ENCODE data around the gene ATXN2. TPM values are rescaled to one million over a fixed set of nuclear protein-coding genes. Genes with fewer than 3 reads are reported as not detected.
"Not testable (repeated sequence)": the region's sequence is repeated elsewhere in the genome, so short reads cannot be mapped to it uniquely, and the experiment has no call there.

ATXN2 gene
- total and polyA plus RNA-seq, 4 donors = 23.8 to 97.5 (median 49.4) TPM

DNA sequence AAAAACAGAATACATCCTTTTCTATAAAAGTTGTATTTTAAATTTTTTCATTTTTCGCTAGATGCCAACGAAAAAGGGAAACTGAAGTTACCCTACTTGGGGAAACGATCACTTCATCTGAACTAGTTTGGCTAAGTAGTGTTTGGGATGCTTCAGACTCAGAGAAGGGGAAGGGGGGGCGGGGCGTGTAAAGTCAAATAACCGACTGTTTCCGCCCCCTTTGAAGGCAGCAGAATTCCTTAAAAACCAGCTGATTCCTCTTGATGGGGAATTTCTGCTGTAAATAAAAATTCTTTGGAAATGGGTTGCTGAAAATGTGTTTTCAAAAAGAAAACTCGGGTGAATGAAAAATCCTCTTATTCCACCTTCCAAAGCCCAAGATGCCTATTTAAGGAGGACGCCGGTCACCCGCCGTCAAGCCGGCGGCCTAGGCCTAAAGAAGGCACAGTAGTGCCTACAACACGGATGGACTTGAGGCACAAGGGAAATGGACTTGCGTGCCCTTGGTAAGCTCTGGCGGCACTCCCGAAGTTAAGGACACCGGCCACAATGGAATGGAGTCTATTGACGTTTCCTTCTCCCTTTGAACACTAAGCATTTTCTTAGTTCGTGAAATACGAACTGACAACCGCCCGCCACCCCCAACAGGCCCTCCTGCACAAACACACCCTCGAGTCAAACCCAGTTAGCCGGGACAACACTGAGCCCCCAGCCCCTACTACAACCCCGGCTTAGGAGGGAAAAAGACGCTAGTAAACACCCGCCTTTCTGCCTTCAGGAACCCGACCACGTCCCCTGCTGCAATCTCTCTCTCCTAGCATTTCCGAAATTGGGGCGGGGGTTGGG lies 1.9 kb downstream of the ATXN2 start:
- ATAC-seq (ENCODE audit: low FRiP score) (peak; percentile 69), DNase-seq (peak; percentile 57 to 81)
- Histone ChIP-seq H3K9me3 (ENCODE audit: control insufficient read depth, low read length) (no peaks in the 10 kb centered on the region), H3K27me3 (ENCODE audit: control insufficient read depth in 1 of 2, insufficient read depth in 2 of 2, low read length in 1 of 2) (no peaks in the 10 kb centered on the region), H3K4me3 (ENCODE audit: low read length in 2 of 2) (peak overlapping the region; percentile 36 to 99), H3K36me3 (ENCODE audit: control insufficient read depth in 1 of 2, insufficient read depth in 2 of 2, low read length in 1 of 2) (no peaks in the 10 kb centered on the region), H3K4me1 (ENCODE audit: control insufficient read depth in 1 of 2, insufficient read depth in 2 of 2, low read length in 2 of 2) (no peaks in the 10 kb centered on the region), H3K27ac (ENCODE audit: low read depth in 1 of 2, low read length in 2 of 2) (peak overlapping the region in 1 of 2 donors; percentile 61)
- intact Hi-C loops (cut with DNase I) = loop anchor here in 1 of 2 donors (5.0 kb wide), 1 partner anchor 35 kb away; no protein-coding TSS in a partner anchor
- 2% methylated on average over 33 of the region's 33 CpGs for WGBS, 2 donors

DNA sequence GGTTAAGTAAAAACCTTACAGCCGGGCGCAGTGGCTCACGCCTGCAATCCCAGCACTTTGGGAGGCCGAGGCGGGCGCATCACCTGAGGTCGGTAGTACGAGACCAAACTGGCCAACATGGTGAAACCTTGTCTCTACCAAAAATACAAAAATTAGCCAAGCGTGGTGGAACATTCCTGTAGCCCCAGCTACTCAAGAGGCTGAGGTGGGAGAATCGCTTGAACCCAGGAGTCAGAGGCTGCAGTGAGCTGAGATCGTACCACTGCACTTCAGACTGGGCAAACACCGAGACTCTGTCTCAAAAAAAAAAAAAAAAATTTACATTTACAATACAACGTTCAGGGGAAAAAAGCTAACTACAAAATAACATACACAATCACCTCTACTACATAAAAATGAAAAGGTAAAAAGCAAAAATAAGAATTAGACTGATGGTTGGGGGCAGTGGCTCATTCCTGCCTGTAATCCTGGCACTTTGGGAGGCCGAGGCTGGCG lies 3.7 kb downstream of the ATXN2 start:
- H3K4me1 ChIP-seq (ENCODE audit: control insufficient read depth in 1 of 2, insufficient read depth in 2 of 2, low read length in 2 of 2); H3K27ac ChIP-seq (ENCODE audit: low read depth in 1 of 2, low read length in 2 of 2); H3K36me3 ChIP-seq (ENCODE audit: control insufficient read depth in 1 of 2, insufficient read depth in 2 of 2, low read length in 1 of 2); H3K4me3 ChIP-seq (ENCODE audit: low read length in 2 of 2); H3K9me3 ChIP-seq (ENCODE audit: control insufficient read depth, low read length); ATAC-seq (ENCODE audit: low FRiP score); H3K27me3 ChIP-seq (ENCODE audit: control insufficient read depth in 1 of 2, insufficient read depth in 2 of 2, low read length in 1 of 2): not testable (repeated sequence)
- peak in 1 of 2 donors; percentile 43 for DNase-seq
- 68 to 70% methylated on average over 15 of the region's 15 CpGs for WGBS, 2 donors
- intact Hi-C loops (cut with DNase I) = loop anchor here in 1 of 2 donors (5.0 kb wide), 1 partner anchor 33 kb away; no protein-coding TSS in a partner anchor

DNA sequence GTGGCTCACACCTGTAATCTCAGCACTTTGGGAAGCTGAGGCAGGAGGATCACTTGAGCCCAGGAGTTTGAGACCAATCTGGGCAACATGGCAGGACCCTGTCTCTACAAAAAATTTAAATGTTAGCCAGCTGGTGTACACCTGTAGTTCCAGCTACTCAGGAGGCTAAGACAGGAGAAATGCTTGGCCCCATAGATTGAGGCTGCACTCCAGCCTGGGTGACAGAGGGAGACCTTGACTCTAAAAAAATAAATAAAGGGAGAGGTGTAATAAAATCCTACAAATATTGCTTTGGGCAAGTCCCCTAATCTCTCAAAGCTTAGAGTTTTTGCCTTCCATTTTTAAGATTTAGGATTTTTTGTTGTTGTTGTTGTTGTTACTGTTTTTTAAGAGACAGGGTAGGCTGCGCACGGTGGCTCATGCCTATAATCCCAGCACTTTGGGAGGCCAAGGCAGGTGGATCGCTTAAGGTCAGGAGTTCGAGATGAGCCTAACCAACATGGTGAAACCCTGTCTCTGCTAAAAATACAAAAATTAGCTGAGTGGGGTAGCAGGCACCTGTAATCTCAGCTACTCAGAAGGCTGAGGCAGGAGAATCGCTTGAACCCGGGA lies 7.6 kb downstream of the ATXN2 start:
- intact Hi-C loops (cut with DNase I); H3K27me3 ChIP-seq (ENCODE audit: control insufficient read depth in 1 of 2, insufficient read depth in 2 of 2, low read length in 1 of 2): not testable (repeated sequence)

DNA sequence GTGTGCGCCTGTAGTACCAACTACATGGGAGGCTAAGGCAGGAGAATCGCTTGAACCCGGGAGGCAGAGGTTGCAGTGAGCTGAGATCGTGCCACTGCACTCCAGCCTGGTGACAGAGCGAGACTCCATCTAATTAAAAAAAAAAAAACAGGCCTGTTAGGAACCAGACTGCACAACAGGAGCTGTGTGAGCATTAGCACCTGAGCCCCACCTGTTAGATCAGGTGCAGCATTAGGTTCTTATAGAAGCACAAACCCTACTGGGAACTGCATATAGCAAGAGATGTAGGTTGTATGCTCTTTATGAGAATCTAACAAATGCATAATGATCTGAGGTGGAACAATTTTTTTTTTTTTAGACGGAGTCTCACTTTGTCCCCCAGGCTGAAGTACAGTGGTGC lies 8.6 kb downstream of the ATXN2 start:
- H3K27ac ChIP-seq (ENCODE audit: low read depth in 1 of 2, low read length in 2 of 2) = no peak overlapping the region
- 88 to 90% methylated on average over 6 of the region's 6 CpGs for WGBS, 2 donors
- H3K27me3 ChIP-seq (ENCODE audit: control insufficient read depth in 1 of 2, insufficient read depth in 2 of 2, low read length in 1 of 2) = no peaks in the 10 kb centered on the region
- no peak for DNase-seq
- H3K36me3 ChIP-seq (ENCODE audit: control insufficient read depth in 1 of 2, insufficient read depth in 2 of 2, low read length in 1 of 2) = no peaks in the 10 kb centered on the region
- no peaks in the 10 kb centered on the region for H3K9me3 ChIP-seq (ENCODE audit: control insufficient read depth, low read length)
- no peaks in the 10 kb centered on the region for H3K4me1 ChIP-seq (ENCODE audit: control insufficient read depth in 1 of 2, insufficient read depth in 2 of 2, low read length in 2 of 2)
- intact Hi-C loops (cut with DNase I) = no loop called here
- no peak for ATAC-seq (ENCODE audit: low FRiP score)
- H3K4me3 ChIP-seq (ENCODE audit: low read length in 2 of 2) = no peak overlapping the region

More for the DNA sequence above, 7.6 kb downstream of the ATXN2 start:
- H3K4me3 ChIP-seq (ENCODE audit: low read length in 2 of 2); H3K4me1 ChIP-seq (ENCODE audit: control insufficient read depth in 1 of 2, insufficient read depth in 2 of 2, low read length in 2 of 2); ATAC-seq (ENCODE audit: low FRiP score); H3K9me3 ChIP-seq (ENCODE audit: control insufficient read depth, low read length); H3K36me3 ChIP-seq (ENCODE audit: control insufficient read depth in 1 of 2, insufficient read depth in 2 of 2, low read length in 1 of 2); H3K27ac ChIP-seq (ENCODE audit: low read depth in 1 of 2, low read length in 2 of 2): not testable (repeated sequence)
- DNase-seq = peak in 1 of 2 donors; percentile 16
- WGBS, 2 donors = 91% methylated on average over 6 of the region's 6 CpGs

DNA sequence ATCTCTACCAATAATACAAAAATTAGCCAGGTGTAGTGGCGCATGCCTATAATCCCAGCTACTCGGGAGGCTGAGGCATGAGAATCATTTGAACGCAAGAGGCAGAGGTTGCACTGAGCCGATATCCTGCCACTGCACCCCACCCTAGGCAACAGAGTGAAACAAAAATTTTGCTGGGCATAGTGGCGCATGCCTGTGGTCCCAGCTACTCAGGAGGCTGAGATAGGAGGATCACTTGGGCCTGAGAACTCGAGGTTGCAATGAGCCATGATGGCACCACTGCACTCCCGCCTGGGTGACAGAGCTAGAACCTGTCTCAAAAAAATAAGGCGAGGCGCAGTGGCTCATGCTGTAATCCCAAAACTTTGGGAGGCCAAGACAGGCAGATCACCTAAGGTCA lies 9.5 kb downstream of the ATXN2 start:
- Histone ChIP-seq H3K9me3 (ENCODE audit: control insufficient read depth, low read length) (no peaks in the 10 kb centered on the region), H3K27me3 (ENCODE audit: control insufficient read depth in 1 of 2, insufficient read depth in 2 of 2, low read length in 1 of 2) (no peaks in the 10 kb centered on the region), H3K4me3 (ENCODE audit: low read length in 2 of 2) (no peak overlapping the region), H3K36me3 (ENCODE audit: control insufficient read depth in 1 of 2, insufficient read depth in 2 of 2, low read length in 1 of 2) (no peaks in the 10 kb centered on the region), H3K27ac (ENCODE audit: low read depth in 1 of 2, low read length in 2 of 2) (no peak overlapping the region), H3K4me1 (ENCODE audit: control insufficient read depth in 1 of 2, insufficient read depth in 2 of 2, low read length in 2 of 2) (no peaks in the 10 kb centered on the region)
- 93 to 95% methylated on average over 9 of the region's 9 CpGs for whole genome bisulfite sequencing, 2 donors
- intact Hi-C loops (cut with DNase I) = no loop called here
- ATAC-seq (ENCODE audit: low FRiP score) (no peak), DNase-seq (peak in 1 of 2 donors; percentile 35)

DNA sequence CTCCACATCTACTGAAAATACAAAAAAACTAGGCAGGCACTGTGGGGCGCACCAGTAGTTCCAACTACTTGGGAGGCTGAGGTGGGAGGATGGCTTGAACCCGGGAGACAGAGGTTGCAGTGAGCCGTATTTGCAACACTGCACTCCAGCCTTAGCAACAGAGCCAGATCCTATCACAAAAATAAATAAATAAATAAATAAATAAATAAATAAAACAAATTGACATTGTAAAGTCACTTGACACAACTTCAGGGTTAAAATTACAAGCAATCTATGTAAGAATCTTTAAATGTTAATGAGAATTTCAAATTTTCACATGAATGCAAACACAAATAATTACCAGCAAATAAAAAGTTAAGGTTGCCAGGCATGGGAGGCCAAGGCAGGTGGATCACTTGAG lies 11.1 kb downstream of the ATXN2 start:
- no peaks in the 10 kb centered on the region for H3K27me3 ChIP-seq (ENCODE audit: control insufficient read depth in 1 of 2, insufficient read depth in 2 of 2, low read length in 1 of 2)
- no peak for ATAC-seq (ENCODE audit: low FRiP score)
- no peaks in the 10 kb centered on the region for H3K9me3 ChIP-seq (ENCODE audit: control insufficient read depth, low read length)
- intact Hi-C loops (cut with DNase I) = no loop called here
- no peaks in the 10 kb centered on the region for H3K4me1 ChIP-seq (ENCODE audit: control insufficient read depth in 1 of 2, insufficient read depth in 2 of 2, low read length in 2 of 2)
- no peak overlapping the region for H3K4me3 ChIP-seq (ENCODE audit: low read length in 2 of 2)
- 83 to 89% methylated on average over 3 of the region's 3 CpGs for WGBS, 2 donors
- DNase-seq = peak in 1 of 2 donors; percentile 39
- H3K27ac ChIP-seq (ENCODE audit: low read depth in 1 of 2, low read length in 2 of 2) = no peak overlapping the region
- H3K36me3 ChIP-seq (ENCODE audit: control insufficient read depth in 1 of 2, insufficient read depth in 2 of 2, low read length in 1 of 2) = no peaks in the 10 kb centered on the region

DNA sequence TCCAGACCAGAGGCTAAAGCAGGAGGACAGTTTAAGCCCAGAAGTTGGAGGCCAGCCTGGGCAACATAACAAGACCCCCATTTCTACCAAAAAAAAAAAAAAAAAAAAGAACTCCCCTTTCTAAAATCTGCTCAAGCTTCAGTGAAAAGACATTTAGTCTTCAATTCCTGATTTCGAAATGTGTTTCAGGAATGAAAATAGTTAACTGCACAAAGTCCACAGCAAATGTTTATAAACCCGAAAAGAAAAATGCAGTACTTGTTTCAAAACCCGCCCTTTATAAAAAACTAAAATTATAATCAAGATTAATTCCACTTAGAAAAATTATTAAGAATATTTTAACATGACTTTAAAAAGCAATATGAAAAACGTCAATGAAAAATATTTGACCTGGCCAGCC lies 12.1 kb downstream of the ATXN2 start:
- intact Hi-C loops (cut with DNase I) = no loop called here
- H3K4me3 ChIP-seq (ENCODE audit: low read length in 2 of 2) = no peak overlapping the region
- ATAC-seq (ENCODE audit: low FRiP score) (no peak), DNase-seq (no peak)
- H3K4me1 ChIP-seq (ENCODE audit: control insufficient read depth in 1 of 2, insufficient read depth in 2 of 2, low read length in 2 of 2) = no peaks in the 10 kb centered on the region
- H3K36me3 ChIP-seq (ENCODE audit: control insufficient read depth in 1 of 2, insufficient read depth in 2 of 2, low read length in 1 of 2) = no peaks in the 10 kb centered on the region
- no peak overlapping the region for H3K27ac ChIP-seq (ENCODE audit: low read depth in 1 of 2, low read length in 2 of 2)
- no peaks in the 10 kb centered on the region for H3K9me3 ChIP-seq (ENCODE audit: control insufficient read depth, low read length)
- WGBS, 2 donors = 19 to 28% methylated on average over 4 of the region's 4 CpGs
- H3K27me3 ChIP-seq (ENCODE audit: control insufficient read depth in 1 of 2, insufficient read depth in 2 of 2, low read length in 1 of 2) = no peaks in the 10 kb centered on the region

DNA sequence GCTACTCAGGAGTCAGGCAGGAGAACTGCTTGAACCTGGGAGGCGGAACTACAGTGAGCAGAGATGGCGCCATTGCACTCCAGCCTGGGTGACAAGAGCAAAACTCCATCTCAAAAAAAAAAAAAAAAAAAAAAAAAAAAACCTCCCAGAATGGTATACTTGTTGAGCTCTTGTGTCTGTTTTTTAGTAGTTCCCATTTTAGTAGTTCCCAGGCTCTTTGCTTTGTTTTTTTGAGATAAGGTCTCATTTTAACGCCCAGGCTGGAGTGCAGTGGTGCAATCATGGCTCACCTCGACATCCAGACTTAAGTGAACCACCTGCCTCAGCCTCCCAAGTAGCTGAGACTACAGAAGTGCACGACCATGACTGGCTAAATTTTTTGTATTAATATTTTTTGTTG lies 13.4 kb downstream of the ATXN2 start:
- 55 to 57% methylated on average over 5 of the region's 5 CpGs for WGBS, 2 donors
- DNase-seq (no peak), ATAC-seq (ENCODE audit: low FRiP score) (no peak)
- no peak overlapping the region for H3K27ac ChIP-seq (ENCODE audit: low read depth in 1 of 2, low read length in 2 of 2)
- no peaks in the 10 kb centered on the region for H3K4me1 ChIP-seq (ENCODE audit: control insufficient read depth in 1 of 2, insufficient read depth in 2 of 2, low read length in 2 of 2)
- H3K27me3 ChIP-seq (ENCODE audit: control insufficient read depth in 1 of 2, insufficient read depth in 2 of 2, low read length in 1 of 2) = no peaks in the 10 kb centered on the region
- H3K4me3 ChIP-seq (ENCODE audit: low read length in 2 of 2) = no peak overlapping the region
- intact Hi-C loops (cut with DNase I) = no loop called here
- no peaks in the 10 kb centered on the region for H3K36me3 ChIP-seq (ENCODE audit: control insufficient read depth in 1 of 2, insufficient read depth in 2 of 2, low read length in 1 of 2)
- no peaks in the 10 kb centered on the region for H3K9me3 ChIP-seq (ENCODE audit: control insufficient read depth, low read length)
